Spleen (tissue), 7 donors: ENCODE data around the gene ARID5B.

Source experiments
- POLR2A ChIP-seq, 3 donors: fragments of 450-650 bp; IDR thresholded peaks; one replicate each; pipeline ENCODE4 v1.5.1; 2017; ENCODE audit warnings: antibody characterized with exemption in 3 of 3, mild to moderate bottlenecking in 1 of 3
- TF ChIP-seq, protein P1 (sequence below), 11 experiments: fragments of 200-600 bp in 7 of 11; fragments of 450-650 bp in 4 of 11; sonication (generic) in 4 of 11; IDR thresholded peaks in 8 of 11; conservative IDR thresholded peaks in 3 of 11; 1 replicate in 7 of 11; 2 replicates in 4 of 11; pipeline versions ENCODE4 v1.4.0 to v1.8.0; 2016 to 2021; ENCODE audit warnings: antibody characterized with exemption in 11 of 11, inconsistent platforms in 4 of 11, mild to moderate bottlenecking in 1 of 11
- donor health status: DM: no; HTN: no; CAD: no; lungs with moderate emphysema.
- donor health status: DM: no; HTN: no; CAD: no.
- donor health status: DM: no; HTN: no; CAD: no.

DNA sequence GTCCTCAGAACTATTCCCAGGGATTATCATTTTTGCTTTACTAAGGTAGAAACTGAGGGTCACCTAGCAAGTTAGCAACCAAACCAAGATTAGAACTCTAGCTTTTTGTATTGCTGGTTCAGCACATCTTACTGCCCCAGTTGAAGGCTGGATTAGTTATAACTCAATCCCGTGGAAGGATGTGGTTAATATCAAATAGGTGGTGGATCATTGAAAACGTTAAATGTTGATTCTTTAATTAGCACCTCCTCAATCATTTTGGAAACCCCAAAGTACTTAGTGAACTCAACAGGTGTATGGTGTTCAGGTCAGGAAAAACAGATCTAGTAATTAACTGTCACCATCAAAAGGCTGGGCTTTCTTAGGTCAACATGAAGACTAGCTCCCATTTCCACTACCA, 152.4 kb downstream of the ARID5B start:
- TF ChIP-seq, protein P1, sequence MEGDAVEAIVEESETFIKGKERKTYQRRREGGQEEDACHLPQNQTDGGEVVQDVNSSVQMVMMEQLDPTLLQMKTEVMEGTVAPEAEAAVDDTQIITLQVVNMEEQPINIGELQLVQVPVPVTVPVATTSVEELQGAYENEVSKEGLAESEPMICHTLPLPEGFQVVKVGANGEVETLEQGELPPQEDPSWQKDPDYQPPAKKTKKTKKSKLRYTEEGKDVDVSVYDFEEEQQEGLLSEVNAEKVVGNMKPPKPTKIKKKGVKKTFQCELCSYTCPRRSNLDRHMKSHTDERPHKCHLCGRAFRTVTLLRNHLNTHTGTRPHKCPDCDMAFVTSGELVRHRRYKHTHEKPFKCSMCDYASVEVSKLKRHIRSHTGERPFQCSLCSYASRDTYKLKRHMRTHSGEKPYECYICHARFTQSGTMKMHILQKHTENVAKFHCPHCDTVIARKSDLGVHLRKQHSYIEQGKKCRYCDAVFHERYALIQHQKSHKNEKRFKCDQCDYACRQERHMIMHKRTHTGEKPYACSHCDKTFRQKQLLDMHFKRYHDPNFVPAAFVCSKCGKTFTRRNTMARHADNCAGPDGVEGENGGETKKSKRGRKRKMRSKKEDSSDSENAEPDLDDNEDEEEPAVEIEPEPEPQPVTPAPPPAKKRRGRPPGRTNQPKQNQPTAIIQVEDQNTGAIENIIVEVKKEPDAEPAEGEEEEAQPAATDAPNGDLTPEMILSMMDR (IDR thresholded peaks at IDR 0.05 in 8 of 11, conservative IDR thresholded peaks at IDR 0.05 in 3 of 11): no peak
- no peak for TF ChIP-seq POLR2A (IDR thresholded peaks at IDR 0.05)
